NCI-H2196 (cell line): ENCODE measurements around the gene KIAA1210.
"Not testable (repeated sequence)": the region's sequence is repeated elsewhere in the genome, so short reads cannot be mapped to it uniquely, and the experiment has no call there.

Experiments
- DNase-seq: peaks from one replicate; lab custom pipeline; 2025; ENCODE audit not compliant: unreplicated experiment; lab: John Stamatoyannopoulos, UW

KIAA1210 gene

GRCh38 chrX:119040432-119040831 lies 87.2 kb downstream of the KIAA1210 start:
- no peak for DNase-seq

- DNase-seq: no peak
Observed at GRCh38 chrX:119036107-119037029, 91.2 kb downstream of the KIAA1210 start.

GRCh38 chrX:119030990-119031389 lies 96.6 kb downstream of the KIAA1210 start:
- no peak for DNase-seq

GRCh38 chrX:119029656-119030055 lies 98.0 kb downstream of the KIAA1210 start:
- not testable (repeated sequence) for DNase-seq

- no peak for DNase-seq
Observed at GRCh38 chrX:119028733-119029330, 98.8 kb downstream of the KIAA1210 start.
